ENCODE data around the gene PDZD4. TPM values are rescaled to one million over a fixed set of nuclear protein-coding genes. Genes with fewer than 3 reads are reported as not detected.

Gene PDZD4
- total and polyA plus RNA-seq, 5 experiments from 2014 or later, result 0.31 to 1.5 (median 0.53) TPM; not detected in 1

GRCh38 chrX:153864561-153865320 lies 34.4 kb upstream of the PDZD4 start:
- H3K9me3 Mint-ChIP-seq, result no peaks in the 10 kb centered on the region
- H3K27me3 Mint-ChIP-seq, result peaks cover 0 to 3% (median 0%) of the 10 kb centered on the region in 5 donors
- ATAC-seq (no peak), DNase-seq (no peak)
- no peak overlapping the region for H3K27ac Mint-ChIP-seq
- H3K36me3 Mint-ChIP-seq, result no peaks in the 10 kb centered on the region
- POLR2A ChIA-PET, result interaction anchor here (0.6 kb wide), 1 partner anchor 46 kb away, joined by 3 read pairs; no protein-coding TSS in a partner anchor
- H3K4me3 Mint-ChIP-seq, result no peak overlapping the region
- no peaks in the 10 kb centered on the region for H3K4me1 Mint-ChIP-seq

DNA sequence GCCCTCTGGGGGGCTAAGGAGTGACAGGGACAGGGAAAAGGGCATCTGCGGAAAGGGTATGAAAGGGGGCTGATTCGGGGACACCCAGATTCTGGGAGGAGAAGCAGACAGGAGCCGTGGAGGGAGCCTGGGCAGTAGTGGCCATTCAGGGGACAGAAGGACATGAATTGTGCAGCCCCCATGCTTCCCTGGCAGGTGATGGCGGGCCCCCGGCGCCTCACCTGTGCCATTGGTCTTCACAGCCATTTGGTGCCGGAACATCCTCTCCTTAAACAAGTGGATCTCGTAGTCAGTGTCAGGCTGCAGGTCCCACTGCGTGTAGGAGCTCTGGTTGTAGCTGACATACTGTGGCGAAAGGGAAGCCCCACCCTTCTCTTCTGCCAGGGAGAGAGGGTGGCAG lies 33.8 kb upstream of the PDZD4 start:
- POLR2A ChIA-PET, result no interaction called here
- no peak overlapping the region for H3K27ac Mint-ChIP-seq
- H3K4me1 Mint-ChIP-seq, result no peaks in the 10 kb centered on the region
- H3K36me3 Mint-ChIP-seq, result no peaks in the 10 kb centered on the region
- H3K4me3 Mint-ChIP-seq, result no peak overlapping the region
- peaks cover 0 to 2% (median 0%) of the 10 kb centered on the region in 5 donors for H3K27me3 Mint-ChIP-seq
- H3K9me3 Mint-ChIP-seq, result no peaks in the 10 kb centered on the region
- ATAC-seq (no peak), DNase-seq (no peak)

DNA sequence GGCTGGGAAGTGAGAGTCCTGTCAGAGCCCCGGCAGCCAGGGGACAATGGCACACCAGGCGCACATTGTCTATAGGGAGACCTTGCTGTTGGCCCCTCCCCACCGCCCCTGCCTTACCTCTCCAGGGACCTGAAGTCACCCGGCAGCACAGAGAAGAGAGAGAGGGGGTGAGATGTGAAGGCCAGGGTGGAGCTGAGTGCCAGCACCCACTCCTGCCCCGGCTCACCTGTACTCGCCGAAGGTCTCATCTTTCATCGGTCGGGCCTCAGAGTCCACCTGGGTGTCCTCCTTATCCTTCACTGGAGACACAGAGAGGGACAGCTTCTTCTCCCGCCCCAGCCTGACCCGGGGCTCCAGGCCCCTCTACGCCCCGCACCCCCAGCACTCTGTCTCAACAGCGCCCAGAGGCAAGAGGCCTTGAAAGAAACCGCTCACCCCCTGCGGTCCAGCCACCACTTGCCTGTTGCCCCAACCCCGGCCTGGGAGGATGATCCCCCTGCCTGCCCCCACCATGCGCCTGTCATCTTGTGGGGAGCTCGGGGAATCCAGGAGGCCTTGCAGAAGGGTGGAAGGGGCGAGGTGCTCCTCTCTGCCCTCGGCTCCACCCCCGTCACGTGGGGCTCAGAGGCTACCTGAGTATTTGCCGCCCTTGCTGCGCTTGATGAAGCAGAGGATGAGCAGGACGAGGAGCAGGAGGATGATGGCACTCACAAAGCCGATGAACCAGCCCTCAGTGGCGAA lies 33.1 kb upstream of the PDZD4 start:
- DNase-seq (no peak), ATAC-seq (no peak)
- H3K4me1 Mint-ChIP-seq, result peaks cover 0 to under 1% (median 0%) of the 10 kb centered on the region in 4 donors
- POLR2A ChIA-PET, result interaction anchor here (0.6 kb wide), 1 partner anchor 229 kb away, joined by 4 read pairs; no protein-coding TSS in a partner anchor
- H3K36me3 Mint-ChIP-seq, result no peaks in the 10 kb centered on the region
- no peaks in the 10 kb centered on the region for H3K27me3 Mint-ChIP-seq
- no peaks in the 10 kb centered on the region for H3K9me3 Mint-ChIP-seq
- H3K4me3 Mint-ChIP-seq, result no peak overlapping the region
- H3K27ac Mint-ChIP-seq, result no peak overlapping the region

DNA sequence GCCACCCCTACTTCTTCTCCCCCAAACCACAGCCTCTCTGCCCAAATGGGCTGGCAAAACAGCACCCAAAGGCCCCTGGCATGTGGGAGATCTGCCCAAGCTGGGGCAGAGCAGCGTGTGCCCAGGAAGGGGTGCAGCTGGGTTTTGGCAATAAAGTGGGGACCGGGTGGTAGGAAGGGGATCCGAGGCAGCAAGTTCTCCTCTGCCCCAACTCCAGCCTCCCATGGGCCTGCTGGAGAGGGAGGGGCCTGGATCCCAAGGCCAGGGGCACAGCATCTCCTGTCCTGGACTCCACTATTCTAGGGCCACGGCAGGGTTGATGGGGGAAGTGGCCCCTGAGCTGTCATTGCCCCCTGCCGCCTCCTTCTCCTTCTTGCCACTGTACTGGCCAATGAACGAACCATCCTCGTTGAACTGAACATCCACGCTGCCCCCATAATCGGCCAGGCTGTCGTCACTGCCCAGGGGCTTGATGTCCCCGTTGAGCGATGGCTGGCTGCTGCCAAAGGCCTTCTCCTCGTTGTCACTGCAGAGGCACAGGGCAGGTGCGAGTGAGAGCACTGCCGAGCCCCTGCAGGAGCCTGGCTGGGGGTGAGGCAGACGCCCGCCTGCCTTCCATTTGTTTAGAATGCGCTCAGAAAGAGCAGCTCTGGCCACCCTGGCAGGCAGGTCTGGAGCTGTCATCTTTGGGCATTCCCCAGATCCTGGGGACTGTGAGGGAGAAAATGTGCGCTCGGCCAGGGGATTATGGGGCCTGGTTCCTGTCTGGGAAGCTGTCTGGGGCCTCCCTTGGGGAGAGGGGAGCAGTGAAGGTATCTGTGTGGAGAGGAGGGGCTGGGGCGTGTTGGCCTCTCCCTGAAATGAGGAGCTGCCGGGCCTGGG lies 32.3 kb upstream of the PDZD4 start:
- ATAC-seq (no peak), DNase-seq (no peak)
- Mint-ChIP-seq H3K27ac (no peak overlapping the region), H3K36me3 (no peaks in the 10 kb centered on the region), H3K9me3 (peaks cover 0 to under 1% (median 0%) of the 10 kb centered on the region in 9 donors), H3K4me1 (peaks cover 2 to 4% (median 2%) of the 10 kb centered on the region in 4 donors), H3K4me3 (no peak overlapping the region), H3K27me3 (no peaks in the 10 kb centered on the region)
- POLR2A ChIA-PET, result interaction anchor here (0.6 kb wide), 1 partner anchor 230 kb away, joined by 4 read pairs; no protein-coding TSS in a partner anchor

GRCh38 chrX:153861733-153862310 lies 31.5 kb upstream of the PDZD4 start:
- Mint-ChIP-seq H3K36me3 (no peaks in the 10 kb centered on the region), H3K27ac (no peak overlapping the region), H3K4me3 (no peak overlapping the region), H3K9me3 (peaks cover 0 to 3% (median 0%) of the 10 kb centered on the region in 9 donors), H3K4me1 (peaks cover 6 to 11% (median 10%) of the 10 kb centered on the region in 4 donors), H3K27me3 (no peaks in the 10 kb centered on the region)
- DNase-seq (no peak), ATAC-seq (no peak)
- POLR2A ChIA-PET, result interaction anchor here (0.7 kb wide), 1 partner anchor 25 kb away, joined by 3 read pairs; no protein-coding TSS in a partner anchor

- peaks cover 6 to 18% (median 11%) of the 10 kb centered on the region in 4 donors for H3K4me1 Mint-ChIP-seq
- no peak overlapping the region for H3K4me3 Mint-ChIP-seq
- no peaks in the 10 kb centered on the region for H3K36me3 Mint-ChIP-seq
- H3K9me3 Mint-ChIP-seq, result peaks cover 0 to 3% (median 0%) of the 10 kb centered on the region in 9 donors
- POLR2A ChIA-PET, result interaction anchor here (0.7 kb wide), 1 partner anchor 24 kb away, joined by 3 read pairs; no protein-coding TSS in a partner anchor
- ATAC-seq, result no peak
- DNase-seq, result no peak
- H3K27ac Mint-ChIP-seq, result no peak overlapping the region
- no peaks in the 10 kb centered on the region for H3K27me3 Mint-ChIP-seq
Observed at GRCh38 chrX:153861151-153861550, 30.8 kb upstream of the PDZD4 start.

DNA sequence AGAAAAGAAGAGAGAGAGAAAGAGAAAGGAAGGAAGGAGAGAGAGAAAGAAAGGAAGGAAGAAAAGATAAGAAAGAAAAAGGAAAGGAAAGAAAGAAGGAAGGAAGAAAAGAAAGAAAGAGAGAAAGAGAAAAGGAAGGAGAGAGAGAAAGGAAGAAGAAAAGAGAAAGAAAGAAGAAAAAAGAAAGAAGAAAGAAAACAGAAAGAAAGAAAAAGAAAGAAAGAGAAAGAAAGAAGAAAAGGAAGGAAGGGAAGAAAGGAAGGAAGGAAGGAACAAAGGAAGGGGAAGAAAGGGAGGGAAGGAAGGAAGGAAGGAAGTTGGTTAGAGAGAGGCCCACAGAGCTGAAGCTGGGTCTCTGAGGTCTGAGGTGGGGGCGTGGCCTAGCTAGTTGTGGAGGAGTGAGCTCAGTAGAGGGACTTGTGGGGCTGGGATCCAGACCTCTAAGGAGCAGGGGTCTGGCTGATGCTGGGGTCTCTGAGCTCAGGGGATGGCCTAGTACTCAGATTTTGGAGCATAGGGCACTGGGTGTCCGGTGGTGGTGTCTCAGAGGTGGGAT lies 27.1 kb upstream of the PDZD4 start:
- peaks cover 0 to 3% (median 0%) of the 10 kb centered on the region in 9 donors for H3K9me3 Mint-ChIP-seq
- DNase-seq (peak in 1 of 10 donors; percentile 9), ATAC-seq (no peak)
- H3K27ac Mint-ChIP-seq, result no peak overlapping the region
- POLR2A ChIA-PET, result no interaction called here
- H3K4me1 Mint-ChIP-seq, result peaks cover 6 to 19% (median 11%) of the 10 kb centered on the region in 4 donors
- H3K4me3 Mint-ChIP-seq, result peak overlapping the region in 4 of 10 donors; percentile 9 to 74 (median 34)
- H3K36me3 Mint-ChIP-seq, result no peaks in the 10 kb centered on the region
- peaks cover 0 to 3% (median 1%) of the 10 kb centered on the region in 5 donors for H3K27me3 Mint-ChIP-seq

GRCh38 chrX:153854702-153855101 lies 24.4 kb upstream of the PDZD4 start:
- POLR2A ChIA-PET, result no interaction called here
- no peaks in the 10 kb centered on the region for H3K36me3 Mint-ChIP-seq
- peaks cover 0 to 3% (median 0%) of the 10 kb centered on the region in 9 donors for H3K9me3 Mint-ChIP-seq

GRCh38 chrX:153853902-153854267 lies 23.5 kb upstream of the PDZD4 start:
- H3K4me3 Mint-ChIP-seq, result no peak overlapping the region
- POLR2A ChIA-PET, result no interaction called here

More at GRCh38 chrX:153854702-153855101, 24.4 kb upstream of the PDZD4 start:
- no peak overlapping the region for H3K4me3 Mint-ChIP-seq
- no peak overlapping the region for H3K27ac Mint-ChIP-seq
- DNase-seq (no peak), ATAC-seq (no peak)
- H3K27me3 Mint-ChIP-seq, result peaks cover 1 to 9% (median 6%) of the 10 kb centered on the region in 5 donors
- peaks cover 6 to 21% (median 11%) of the 10 kb centered on the region in 4 donors for H3K4me1 Mint-ChIP-seq

GRCh38 chrX:153853180-153853901 lies 23.0 kb upstream of the PDZD4 start:
- H3K27me3 Mint-ChIP-seq, result peaks cover 1 to 9% (median 6%) of the 10 kb centered on the region in 5 donors
- DNase-seq, result no peak
- ATAC-seq, result no peak

More at GRCh38 chrX:153853902-153854267, 23.5 kb upstream of the PDZD4 start:
- H3K27me3 Mint-ChIP-seq, result peaks cover 1 to 9% (median 6%) of the 10 kb centered on the region in 5 donors
- no peaks in the 10 kb centered on the region for H3K36me3 Mint-ChIP-seq
- no peak for ATAC-seq
- no peak overlapping the region for H3K27ac Mint-ChIP-seq
- DNase-seq, result no peak
- H3K4me1 Mint-ChIP-seq, result peaks cover 6 to 21% (median 11%) of the 10 kb centered on the region in 4 donors
- peaks cover 0 to 3% (median 0%) of the 10 kb centered on the region in 9 donors for H3K9me3 Mint-ChIP-seq

DNA sequence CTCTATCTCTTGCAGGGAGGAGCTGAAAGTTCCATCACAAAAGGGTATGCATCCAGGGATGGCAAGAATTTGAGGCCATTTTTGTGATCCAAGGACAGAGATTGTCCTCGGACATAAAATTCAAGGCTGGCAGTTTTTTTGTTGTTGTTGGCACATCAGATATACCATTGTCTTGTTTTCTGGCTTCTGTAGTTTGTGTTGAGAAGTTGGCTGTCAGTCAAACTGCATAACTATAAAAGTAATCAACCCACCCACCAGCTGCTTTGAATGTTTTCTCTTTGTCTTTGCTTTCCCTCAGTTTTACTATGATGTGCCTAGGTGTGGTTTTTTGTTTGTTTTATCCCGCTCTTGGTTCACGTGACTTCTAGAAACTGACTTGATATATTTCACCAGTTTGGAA lies 21.6 kb upstream of the PDZD4 start:
- ATAC-seq (no peak), DNase-seq (no peak)
- H3K4me1 Mint-ChIP-seq, result peaks cover under 1 to 11% (median 3%) of the 10 kb centered on the region in 4 donors
- H3K4me3 Mint-ChIP-seq, result no peak overlapping the region
- no peaks in the 10 kb centered on the region for H3K36me3 Mint-ChIP-seq
- no peak overlapping the region for H3K27ac Mint-ChIP-seq
- POLR2A ChIA-PET, result no interaction called here
- no peaks in the 10 kb centered on the region for H3K9me3 Mint-ChIP-seq
- H3K27me3 Mint-ChIP-seq, result peaks cover 1 to 9% (median 6%) of the 10 kb centered on the region in 5 donors

More at GRCh38 chrX:153853180-153853901, 23.0 kb upstream of the PDZD4 start:
- POLR2A ChIA-PET, result no interaction called here
- H3K36me3 Mint-ChIP-seq, result no peaks in the 10 kb centered on the region
- no peak overlapping the region for H3K27ac Mint-ChIP-seq
- H3K4me1 Mint-ChIP-seq, result peaks cover 6 to 19% (median 11%) of the 10 kb centered on the region in 4 donors
- H3K9me3 Mint-ChIP-seq, result peaks cover 0 to 3% (median 0%) of the 10 kb centered on the region in 9 donors
- no peak overlapping the region for H3K4me3 Mint-ChIP-seq
